NB4 (cell line): ENCODE measurements around the gene GUCA2B.

Source experiments
- MYC ChIP-seq: IDR thresholded peaks from 2 replicates; pipeline ENCODE4 v1.6.1; 2011; ENCODE audit warnings: low read depth, low read length
- POLR2A ChIP-seq: IDR thresholded peaks from 2 replicates; pipeline ENCODE4 v1.6.1; 2011; ENCODE audit warnings: mild to moderate bottlenecking; ENCODE audit not compliant: insufficient read length; ENCODE audit errors: extremely low read depth
- TF ChIP-seq, protein P1 (sequence below): IDR thresholded peaks from one replicate; pipeline ENCODE4 v1.5.1; 2012; ENCODE audit warnings: low read depth, low read length
- TF ChIP-seq, protein P2 (sequence below): IDR thresholded peaks from 2 replicates; pipeline ENCODE4 v1.6.1; 2011; ENCODE audit warnings: low read depth, low read length

DNA sequence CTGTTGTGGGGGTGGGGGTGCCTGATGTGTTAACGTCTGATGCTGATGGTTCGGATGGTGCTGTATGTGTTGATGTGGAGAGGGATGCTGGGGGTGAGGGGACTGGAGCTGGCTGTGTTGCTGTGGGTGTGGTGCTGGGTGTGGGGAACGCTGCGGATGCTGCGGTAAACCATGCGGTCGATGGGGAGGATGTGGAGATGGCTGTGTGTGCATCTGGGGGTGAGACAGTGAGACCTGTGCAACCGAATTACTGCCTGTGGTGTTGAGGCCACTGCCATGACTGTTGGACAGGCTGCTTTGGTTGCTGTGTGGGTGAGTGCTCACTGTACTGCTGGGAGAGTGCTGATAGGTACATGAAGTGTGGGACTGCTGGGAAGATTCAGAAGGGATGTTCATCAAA lies 38.1 kb downstream of the GUCA2B start:
- TF ChIP-seq, protein P1, sequence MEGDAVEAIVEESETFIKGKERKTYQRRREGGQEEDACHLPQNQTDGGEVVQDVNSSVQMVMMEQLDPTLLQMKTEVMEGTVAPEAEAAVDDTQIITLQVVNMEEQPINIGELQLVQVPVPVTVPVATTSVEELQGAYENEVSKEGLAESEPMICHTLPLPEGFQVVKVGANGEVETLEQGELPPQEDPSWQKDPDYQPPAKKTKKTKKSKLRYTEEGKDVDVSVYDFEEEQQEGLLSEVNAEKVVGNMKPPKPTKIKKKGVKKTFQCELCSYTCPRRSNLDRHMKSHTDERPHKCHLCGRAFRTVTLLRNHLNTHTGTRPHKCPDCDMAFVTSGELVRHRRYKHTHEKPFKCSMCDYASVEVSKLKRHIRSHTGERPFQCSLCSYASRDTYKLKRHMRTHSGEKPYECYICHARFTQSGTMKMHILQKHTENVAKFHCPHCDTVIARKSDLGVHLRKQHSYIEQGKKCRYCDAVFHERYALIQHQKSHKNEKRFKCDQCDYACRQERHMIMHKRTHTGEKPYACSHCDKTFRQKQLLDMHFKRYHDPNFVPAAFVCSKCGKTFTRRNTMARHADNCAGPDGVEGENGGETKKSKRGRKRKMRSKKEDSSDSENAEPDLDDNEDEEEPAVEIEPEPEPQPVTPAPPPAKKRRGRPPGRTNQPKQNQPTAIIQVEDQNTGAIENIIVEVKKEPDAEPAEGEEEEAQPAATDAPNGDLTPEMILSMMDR: no peak
- TF ChIP-seq POLR2A (no peak), MYC (no peak)
- TF ChIP-seq, protein P2, sequence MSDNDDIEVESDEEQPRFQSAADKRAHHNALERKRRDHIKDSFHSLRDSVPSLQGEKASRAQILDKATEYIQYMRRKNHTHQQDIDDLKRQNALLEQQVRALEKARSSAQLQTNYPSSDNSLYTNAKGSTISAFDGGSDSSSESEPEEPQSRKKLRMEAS: no peak
